ACHN (cell line): Measurements from ENCODE around the gene CDH19.

Experiments
- DNase-seq: peaks from one replicate; pipeline ENCODE4 v3.0.0-alpha.2; 2015
- in situ Hi-C: cut with HindIII; loops from 2 replicates; pipeline ENCODE4 v1.10.0; 2017; ENCODE audit warnings: low sequenced_read_pairs, low pct_ligation_motif_present, low pct_unique_long_range_greater_than_20kb

The CDH19 gene

GRCh38 chr18:66575263-66575662 is 28.6 kb downstream of the CDH19 start:
- in situ Hi-C loops: no loop called here
- no peak for DNase-seq

- DNase-seq: no peak
- in situ Hi-C loops: no loop called here
Observed at GRCh38 chr18:66571845-66572244, 32.0 kb downstream of the CDH19 start.

GRCh38 chr18:66566616-66567015 is 37.3 kb downstream of the CDH19 start:
- DNase-seq: no peak
- in situ Hi-C loops: no loop called here

GRCh38 chr18:66564236-66564635 is 39.7 kb downstream of the CDH19 start:
- no peak for DNase-seq
- in situ Hi-C loops: no loop called here

GRCh38 chr18:66562279-66562678 is 41.6 kb downstream of the CDH19 start:
- in situ Hi-C loops: no loop called here
- no peak for DNase-seq

- in situ Hi-C loops: no loop called here
Observed at GRCh38 chr18:66560094-66560493, 43.8 kb downstream of the CDH19 start.

GRCh38 chr18:66558773-66559172 is 45.1 kb downstream of the CDH19 start:
- DNase-seq: no peak
- in situ Hi-C loops: no loop called here

More at GRCh38 chr18:66560094-66560493, 43.8 kb downstream of the CDH19 start:
- peak; percentile 46 for DNase-seq

- in situ Hi-C loops: no loop called here
Observed at GRCh38 chr18:66557091-66557490, 46.8 kb downstream of the CDH19 start.

GRCh38 chr18:66555585-66555984 is 48.3 kb downstream of the CDH19 start:
- in situ Hi-C loops: no loop called here
- no peak for DNase-seq

More at GRCh38 chr18:66557091-66557490, 46.8 kb downstream of the CDH19 start:
- DNase-seq: no peak

GRCh38 chr18:66553824-66554223 is 50.1 kb downstream of the CDH19 start:
- no peak for DNase-seq
- in situ Hi-C loops: no loop called here

- in situ Hi-C loops: no loop called here
- DNase-seq: no peak
Observed at GRCh38 chr18:66550366-66550765, 53.5 kb downstream of the CDH19 start.

- in situ Hi-C loops: no loop called here
- no peak for DNase-seq
Observed at GRCh38 chr18:66548747-66549146, 55.1 kb downstream of the CDH19 start.

- no peak for DNase-seq
- in situ Hi-C loops: no loop called here
Observed at GRCh38 chr18:66534110-66534509, 69.8 kb downstream of the CDH19 start.

GRCh38 chr18:66533693-66534092 is 70.2 kb downstream of the CDH19 start:
- in situ Hi-C loops: no loop called here
- no peak for DNase-seq

- no peak for DNase-seq
- in situ Hi-C loops: no loop called here
Observed at GRCh38 chr18:66523219-66523991, 80.5 kb downstream of the CDH19 start.

- no peak for DNase-seq
- in situ Hi-C loops: no loop called here
Observed at GRCh38 chr18:66513996-66514395, 89.9 kb downstream of the CDH19 start.

GRCh38 chr18:66511792-66512191 is 92.1 kb downstream of the CDH19 start:
- peak; percentile 17 for DNase-seq
- in situ Hi-C loops: no loop called here

- no peak for DNase-seq
- in situ Hi-C loops: no loop called here
Observed at GRCh38 chr18:66511289-66511688, 92.6 kb downstream of the CDH19 start.

GRCh38 chr18:66510357-66511045 is 93.4 kb downstream of the CDH19 start:
- in situ Hi-C loops: no loop called here
- DNase-seq: no peak

- no peak for DNase-seq
- in situ Hi-C loops: no loop called here
Observed at GRCh38 chr18:66508937-66509336, 95.0 kb downstream of the CDH19 start.
